Colonic mucosa (tissue), 4 donors: ENCODE measurements around the gene PGM1. TPM values are rescaled to one million over a fixed set of nuclear protein-coding genes. Genes with fewer than 3 reads are reported as not detected.

ENCODE experiments used
- DNase-seq: peaks from one replicate; pipeline ENCODE4 v3.0.0-alpha.2; 2020
- H3K27ac ChIP-seq: fragments of 200-600 bp; one replicate; pipeline ENCODE4 v1.8.0; 2021
- H3K27me3 ChIP-seq: fragments of 200-600 bp; one replicate; pipeline ENCODE4 v1.8.0; 2021
- H3K36me3 ChIP-seq: fragments of 200-600 bp; one replicate; pipeline ENCODE4 v1.8.0; 2021
- H3K4me1 ChIP-seq: fragments of 200-600 bp; one replicate; pipeline ENCODE4 v1.8.0; 2021; ENCODE audit warnings: mild to moderate bottlenecking
- H3K4me3 ChIP-seq: fragments of 200-600 bp; one replicate; pipeline ENCODE4 v1.8.0; 2021
- H3K9ac ChIP-seq, 2 donors: one replicate each; pipeline ENCODE4 v1.7.0; 2013; ENCODE audit warnings: control low read depth in 2 of 2, low read depth in 2 of 2, low read length in 2 of 2
- H3K9me3 ChIP-seq: fragments of 200-600 bp; one replicate; pipeline ENCODE4 v1.8.0; 2021
- intact Hi-C: fragments of 100-400 bp; cut with DNase I; formaldehyde crosslinking; loops from one replicate; pipeline ENCODE4 v1.14.1; 2022
- total RNA-seq, 2 donors: library from RNA; stranded (reverse); fragmentation: NEBNext Ultra II Directional in 1 of 2; extraction: Animal tissue kit (Norgen Biotek cat#: 25700) in 1 of 2; gene quantifications; one replicate each; pipeline ENCODE4 v1.2.1, GENCODE V29; 2021
- TF ChIP-seq, protein P1 (sequence below): fragments of 200-600 bp; IDR thresholded peaks from one replicate; pipeline ENCODE4 v1.8.0; 2022; ENCODE audit warnings: antibody characterized with exemption, mild to moderate bottlenecking
- donor health status: healthy.
- donor health status: DM: no; HTN: no; CAD: no.
- donor health status: DM: no; HTN: no; CAD: no.

Gene PGM1
- total RNA-seq, 2 donors from 2014 or later = 104 to 146 TPM

DNA sequence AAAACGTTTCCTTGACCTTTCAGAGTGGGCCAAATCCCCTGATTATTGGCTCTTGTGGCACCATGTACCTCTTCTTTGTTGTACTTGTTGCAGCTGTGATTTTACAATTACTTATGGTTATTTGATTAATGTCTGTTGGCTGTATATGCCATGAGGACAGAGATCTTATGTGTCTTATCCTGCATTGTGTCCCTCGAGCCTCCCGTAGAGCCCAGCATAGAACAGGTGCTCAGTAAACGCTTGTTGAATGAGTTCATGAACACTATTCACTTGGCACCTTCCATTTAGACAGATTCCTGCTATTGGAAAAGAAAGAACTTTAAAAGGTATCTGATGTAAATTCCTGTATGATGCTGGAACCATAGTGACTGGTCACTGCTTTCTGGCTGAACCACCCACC, 48.4 kb downstream of the PGM1 start:
- H3K27ac ChIP-seq = peak overlapping the region; percentile 59
- intact Hi-C loops = no loop called here
- H3K36me3 ChIP-seq = no peaks in the 10 kb centered on the region
- no peak overlapping the region for H3K4me3 ChIP-seq
- no peaks in the 10 kb centered on the region for H3K4me1 ChIP-seq
- H3K27me3 ChIP-seq = no peaks in the 10 kb centered on the region
- no peak overlapping the region for H3K9ac ChIP-seq
- TF ChIP-seq, protein P1, sequence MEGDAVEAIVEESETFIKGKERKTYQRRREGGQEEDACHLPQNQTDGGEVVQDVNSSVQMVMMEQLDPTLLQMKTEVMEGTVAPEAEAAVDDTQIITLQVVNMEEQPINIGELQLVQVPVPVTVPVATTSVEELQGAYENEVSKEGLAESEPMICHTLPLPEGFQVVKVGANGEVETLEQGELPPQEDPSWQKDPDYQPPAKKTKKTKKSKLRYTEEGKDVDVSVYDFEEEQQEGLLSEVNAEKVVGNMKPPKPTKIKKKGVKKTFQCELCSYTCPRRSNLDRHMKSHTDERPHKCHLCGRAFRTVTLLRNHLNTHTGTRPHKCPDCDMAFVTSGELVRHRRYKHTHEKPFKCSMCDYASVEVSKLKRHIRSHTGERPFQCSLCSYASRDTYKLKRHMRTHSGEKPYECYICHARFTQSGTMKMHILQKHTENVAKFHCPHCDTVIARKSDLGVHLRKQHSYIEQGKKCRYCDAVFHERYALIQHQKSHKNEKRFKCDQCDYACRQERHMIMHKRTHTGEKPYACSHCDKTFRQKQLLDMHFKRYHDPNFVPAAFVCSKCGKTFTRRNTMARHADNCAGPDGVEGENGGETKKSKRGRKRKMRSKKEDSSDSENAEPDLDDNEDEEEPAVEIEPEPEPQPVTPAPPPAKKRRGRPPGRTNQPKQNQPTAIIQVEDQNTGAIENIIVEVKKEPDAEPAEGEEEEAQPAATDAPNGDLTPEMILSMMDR = no peak
- H3K9me3 ChIP-seq = no peaks in the 10 kb centered on the region
- no peak for DNase-seq

DNA sequence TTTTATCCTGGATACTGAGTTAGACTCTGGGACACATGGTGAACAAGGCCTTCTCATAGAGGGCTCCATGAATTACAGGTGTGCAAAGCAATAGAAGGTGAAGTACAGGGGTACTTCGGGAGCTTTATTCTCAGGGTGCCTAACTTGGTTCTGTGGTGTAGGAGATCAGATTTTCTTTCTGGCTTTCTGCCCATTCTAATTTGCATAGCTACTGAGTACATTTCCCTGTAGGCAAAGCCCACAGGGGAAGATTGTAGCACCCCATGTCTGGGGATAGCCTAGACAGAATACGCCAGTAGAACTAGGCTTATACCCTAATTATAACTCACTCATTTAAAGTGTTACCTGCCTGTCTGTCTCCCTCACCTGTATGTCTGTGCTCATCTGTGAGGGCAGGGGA, 49.7 kb downstream of the PGM1 start:
- H3K36me3 ChIP-seq = no peaks in the 10 kb centered on the region
- H3K27ac ChIP-seq = no peak overlapping the region
- no peaks in the 10 kb centered on the region for H3K4me1 ChIP-seq
- H3K9ac ChIP-seq = no peak overlapping the region
- H3K27me3 ChIP-seq = no peaks in the 10 kb centered on the region
- intact Hi-C loops = no loop called here
- no peak overlapping the region for H3K4me3 ChIP-seq
- H3K9me3 ChIP-seq = no peaks in the 10 kb centered on the region
- DNase-seq = no peak
- TF ChIP-seq, protein P1 = no peak

DNA sequence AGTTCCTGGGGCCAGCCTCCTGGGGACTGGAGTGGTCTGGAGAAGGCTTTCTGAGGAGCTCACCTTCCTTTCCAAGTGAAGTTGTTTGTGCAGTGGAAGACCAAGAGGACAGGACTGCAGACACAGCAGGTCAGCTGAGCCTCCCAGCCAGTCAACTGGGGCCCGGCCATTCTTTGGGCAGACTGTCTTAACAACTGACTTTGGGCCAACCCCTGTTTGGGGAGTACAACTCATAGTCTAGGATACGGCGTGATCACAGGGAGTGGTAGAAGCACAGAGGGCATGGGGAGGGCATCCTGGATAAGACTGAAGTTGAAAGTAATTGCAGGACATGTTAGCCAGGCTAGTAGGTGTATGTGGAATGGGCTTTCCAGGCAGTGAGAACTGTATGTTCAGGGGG, 50.3 kb downstream of the PGM1 start:
- H3K27ac ChIP-seq = no peak overlapping the region

DNA sequence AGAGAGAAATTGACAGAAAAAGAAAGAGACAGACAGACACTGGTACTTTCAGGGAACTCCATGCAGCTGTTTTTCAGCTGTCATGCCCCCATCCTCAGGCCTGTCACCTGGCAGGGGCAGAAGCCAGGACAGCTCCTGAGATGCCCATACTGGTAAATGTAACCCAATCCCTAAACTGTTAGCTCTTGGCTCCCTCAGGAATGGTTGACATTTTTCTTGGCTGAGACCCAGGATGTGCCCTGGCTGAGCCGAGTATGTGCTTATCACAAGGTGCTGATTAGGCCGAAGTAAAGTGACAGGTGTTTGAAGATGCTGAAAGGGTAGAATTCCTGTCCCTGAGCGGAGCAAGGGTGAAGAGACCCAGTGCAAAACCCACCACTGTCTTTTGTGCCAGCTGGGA, 50.7 kb downstream of the PGM1 start:
- intact Hi-C loops = no loop called here
- H3K27ac ChIP-seq = no peak overlapping the region

More for the DNA sequence above, 50.3 kb downstream of the PGM1 start:
- Histone ChIP-seq H3K4me1 (no peaks in the 10 kb centered on the region), H3K4me3 (no peak overlapping the region), H3K9ac (no peak overlapping the region), H3K36me3 (no peaks in the 10 kb centered on the region), H3K9me3 (no peaks in the 10 kb centered on the region), H3K27me3 (no peaks in the 10 kb centered on the region)
- TF ChIP-seq, protein P1 = no peak
- intact Hi-C loops = no loop called here
- DNase-seq = peak; percentile 22

DNA sequence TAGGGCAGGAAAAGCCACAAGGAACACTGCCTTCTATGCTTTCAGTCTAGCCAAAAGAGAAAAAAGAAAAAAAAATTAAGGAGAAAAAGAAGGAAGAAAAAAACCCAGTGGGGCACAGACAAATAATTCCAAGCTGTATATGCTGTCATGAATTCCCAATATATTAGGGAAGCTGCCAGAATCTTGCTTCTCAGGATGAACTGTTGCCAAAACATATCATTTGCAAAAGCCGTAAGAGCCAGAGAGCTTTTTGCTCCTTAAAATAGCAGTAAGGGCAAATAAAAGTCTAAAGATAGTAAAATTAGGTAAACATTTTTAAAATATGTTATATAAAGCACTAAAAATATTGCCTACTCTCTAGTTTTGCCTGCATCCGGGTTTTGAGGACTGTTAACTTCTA, 52.1 kb downstream of the PGM1 start:
- no peak overlapping the region for H3K27ac ChIP-seq
- DNase-seq = no peak
- no peaks in the 10 kb centered on the region for H3K4me1 ChIP-seq
- intact Hi-C loops = no loop called here
- no peaks in the 10 kb centered on the region for H3K9me3 ChIP-seq
- peaks cover 3% of the 10 kb centered on the region for H3K36me3 ChIP-seq
- TF ChIP-seq, protein P1 = no peak
- H3K4me3 ChIP-seq = no peak overlapping the region
- no peaks in the 10 kb centered on the region for H3K27me3 ChIP-seq
- H3K9ac ChIP-seq = no peak overlapping the region

More for the DNA sequence above, 50.7 kb downstream of the PGM1 start:
- Histone ChIP-seq H3K27me3 (no peaks in the 10 kb centered on the region), H3K9ac (no peak overlapping the region), H3K4me3 (no peak overlapping the region), H3K36me3 (no peaks in the 10 kb centered on the region), H3K9me3 (no peaks in the 10 kb centered on the region), H3K4me1 (no peaks in the 10 kb centered on the region)
- DNase-seq = peak; percentile 52
- TF ChIP-seq, protein P1 = no peak

DNA sequence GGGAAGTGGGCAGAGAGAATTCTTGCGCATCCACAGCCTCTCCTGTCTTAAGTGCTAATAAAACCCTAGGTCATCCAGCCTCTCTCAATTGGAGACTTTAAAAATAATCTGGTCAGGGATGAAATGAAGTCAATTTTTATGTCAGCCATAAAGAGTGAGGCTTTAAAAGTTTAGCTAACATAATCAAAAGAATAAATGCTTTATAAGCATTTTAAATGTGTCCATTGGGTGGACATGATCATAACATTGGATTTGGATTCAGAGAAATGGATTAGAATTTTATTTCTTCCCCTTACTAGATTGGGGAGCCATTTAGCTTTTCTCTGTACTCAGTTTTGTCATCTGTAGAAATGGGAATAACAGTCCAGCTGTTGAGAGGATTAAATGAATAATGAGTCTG, 55.5 kb downstream of the PGM1 start:
- Histone ChIP-seq H3K9me3 (no peaks in the 10 kb centered on the region), H3K4me3 (no peak overlapping the region), H3K27ac (no peak overlapping the region), H3K27me3 (no peaks in the 10 kb centered on the region), H3K4me1 (no peaks in the 10 kb centered on the region), H3K9ac (no peak overlapping the region), H3K36me3 (peaks cover 3% of the 10 kb centered on the region)
- intact Hi-C loops = no loop called here
- TF ChIP-seq, protein P1 = no peak
- no peak for DNase-seq
